GM18519 (cell line): Measurements from ENCODE around the gene CBL.

Source experiments
- ATAC-seq: cut with Tn5 transposase; IDR thresholded peaks from one replicate; pipeline ENCODE4 v1.9.1; 2021; ENCODE audit warnings: mild to moderate bottlenecking, moderate library complexity; ENCODE audit not compliant: unreplicated experiment, low FRiP score

The CBL gene

DNA sequence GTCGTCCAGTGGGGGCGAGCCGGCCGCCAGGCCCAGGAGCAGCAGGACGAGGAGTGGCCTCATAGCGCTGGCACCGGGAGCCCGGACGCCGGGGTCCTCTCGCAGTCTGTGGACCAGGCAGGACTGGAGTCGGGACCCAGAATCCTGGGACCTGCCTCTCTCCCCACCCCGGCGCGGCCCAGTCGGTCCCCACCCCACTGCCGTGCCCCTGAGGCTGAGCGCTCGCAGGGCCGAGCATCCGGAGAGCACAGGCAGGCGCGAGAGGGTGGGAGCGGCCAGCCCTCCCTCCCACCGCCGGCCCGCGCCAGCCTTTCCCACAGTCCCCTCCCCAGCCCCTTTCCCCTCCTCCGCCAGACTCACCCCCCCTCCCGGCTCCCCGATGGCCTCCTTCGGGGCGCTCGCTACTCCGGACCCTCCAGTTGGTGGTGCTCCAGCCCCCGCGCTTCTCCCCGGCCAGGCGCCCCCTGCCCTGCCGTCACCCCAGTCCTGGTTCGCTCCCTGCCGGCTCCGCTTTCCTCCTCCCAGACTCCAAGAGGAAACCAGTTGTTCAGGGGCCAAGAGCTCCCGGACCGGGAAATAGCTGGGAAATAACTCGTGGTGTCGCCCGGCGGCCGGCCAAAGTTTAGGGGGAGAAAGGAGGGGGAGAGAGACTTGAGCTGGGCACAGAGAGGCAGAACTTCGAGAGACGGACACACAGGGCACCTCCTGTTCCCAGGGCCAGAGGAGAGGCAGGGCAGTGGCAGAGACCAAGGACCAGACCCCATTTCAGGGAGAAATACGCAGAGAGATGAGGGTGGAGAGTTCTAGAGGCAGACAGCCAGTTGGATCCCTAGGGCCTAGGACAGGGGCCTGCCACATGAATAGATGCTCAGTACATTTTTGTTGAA, 134.4 kb downstream of the CBL start, which contains the start of gene C1QTNF5:
TSS of gene C1QTNF5 (minus strand) at position 549 of the 887 bp plus-strand sequence. CDS start at position 63, 486 bp downstream.
- ATAC-seq, result no peak

DNA sequence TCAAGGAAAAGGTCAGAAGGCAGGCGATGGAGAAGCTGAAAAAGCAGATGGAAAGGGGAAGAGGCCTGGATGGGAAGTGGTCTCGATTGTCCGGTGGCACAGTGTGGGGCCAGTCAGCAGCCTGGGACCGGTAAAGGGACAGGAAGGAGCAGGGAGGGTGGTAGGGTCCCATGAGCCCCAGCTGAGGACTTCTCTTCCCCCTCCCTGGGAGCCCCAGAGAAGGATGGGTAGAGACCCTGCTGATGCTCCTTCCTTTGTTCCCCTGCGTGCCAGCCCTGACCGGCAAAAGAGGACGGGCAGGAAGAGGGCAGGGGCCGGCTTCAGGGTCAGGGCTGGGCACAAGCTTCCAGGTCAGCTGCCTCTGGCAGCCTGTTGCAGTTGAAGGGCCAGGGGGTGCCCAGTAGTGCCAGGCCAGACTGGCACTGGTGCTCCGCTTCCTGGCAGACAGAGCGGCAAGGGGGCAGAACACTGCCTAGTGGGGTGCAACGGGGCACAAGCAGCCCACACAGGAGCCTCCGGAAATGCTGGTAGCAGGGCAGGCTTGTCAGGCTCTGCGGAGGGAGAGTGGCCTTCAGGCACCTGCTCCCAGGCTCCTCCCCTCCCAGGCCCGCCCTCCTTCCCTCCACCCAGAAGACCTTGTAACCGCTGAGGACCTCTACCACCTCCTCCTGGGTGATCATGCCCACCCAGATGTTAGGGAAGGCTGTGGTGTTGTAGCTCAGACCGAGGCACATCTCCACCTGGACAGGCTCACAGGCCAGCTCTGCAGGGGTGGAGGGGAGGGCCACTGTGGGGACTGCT, 135.3 kb downstream of the CBL start:
- no peak for ATAC-seq

DNA sequence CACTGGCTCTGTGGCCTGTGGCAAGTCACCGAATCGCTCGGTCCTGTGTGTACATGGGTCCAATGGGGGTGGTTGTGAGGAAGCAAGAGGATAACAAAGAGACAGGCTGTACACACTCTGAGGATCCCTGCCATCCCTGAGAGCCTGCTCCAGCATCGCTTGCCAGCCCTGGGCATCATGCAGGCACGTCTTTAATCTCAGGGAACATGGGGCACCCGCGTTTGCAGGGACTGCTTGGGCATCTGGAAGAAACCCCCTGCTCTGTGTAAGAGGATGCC, 135.8 kb downstream of the CBL start:
- no peak for ATAC-seq

DNA sequence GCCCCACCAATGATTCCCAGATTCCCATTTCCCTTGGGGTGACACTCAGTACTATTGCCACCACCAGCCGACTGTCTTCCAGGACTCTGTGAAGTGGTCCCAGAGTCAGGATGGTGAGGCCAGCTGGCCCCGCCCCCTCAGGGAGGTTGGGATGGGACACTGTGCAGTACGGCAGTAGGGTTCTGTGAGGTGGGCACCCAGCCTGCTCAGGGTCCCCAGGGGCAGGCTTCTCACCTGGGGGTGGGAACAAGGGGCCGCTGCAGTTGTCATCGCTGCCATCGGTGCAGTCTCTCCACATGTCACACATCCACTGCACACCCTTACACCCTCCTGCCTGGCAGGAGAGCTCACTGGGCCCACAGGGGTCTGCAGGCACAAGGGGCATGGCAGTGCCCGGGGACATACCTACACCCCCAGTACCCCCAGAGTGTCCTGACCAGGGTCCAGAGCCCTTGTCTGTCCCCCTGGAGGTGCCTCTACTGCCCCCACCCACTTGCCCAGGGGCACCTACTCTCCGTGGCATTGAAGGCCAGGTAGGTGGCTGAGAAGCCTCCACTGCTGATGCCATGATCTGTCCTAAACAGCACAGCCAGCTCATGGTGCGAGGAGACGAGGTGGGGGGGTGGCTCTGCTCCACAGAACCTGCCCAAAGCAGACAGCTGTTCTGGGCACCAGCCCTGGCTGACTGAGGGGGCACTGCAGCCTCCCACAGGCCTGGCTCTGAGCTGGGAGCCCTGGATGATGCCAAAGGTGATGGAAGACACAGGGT, 136.4 kb downstream of the CBL start:
- no peak for ATAC-seq

DNA sequence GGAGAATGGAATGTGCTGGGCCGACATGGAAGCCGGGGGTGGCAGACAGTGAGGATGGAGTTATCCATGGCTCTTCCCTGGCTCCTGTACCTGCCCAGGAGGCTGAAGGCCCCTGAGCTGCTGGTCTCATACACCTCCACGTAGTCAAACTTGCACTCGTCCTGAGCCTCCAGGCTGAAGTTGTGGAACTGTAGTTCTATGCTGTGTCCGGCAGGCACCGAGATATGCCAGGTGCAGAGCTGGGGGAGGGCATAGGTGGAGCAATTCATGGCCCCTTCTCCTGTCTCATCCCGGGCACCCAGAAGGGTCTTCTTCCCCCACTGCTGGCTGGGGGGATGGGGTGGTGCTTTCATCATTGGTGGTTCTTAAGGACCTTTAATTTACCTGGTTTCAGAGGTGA, 137.6 kb downstream of the CBL start:
- no peak for ATAC-seq

DNA sequence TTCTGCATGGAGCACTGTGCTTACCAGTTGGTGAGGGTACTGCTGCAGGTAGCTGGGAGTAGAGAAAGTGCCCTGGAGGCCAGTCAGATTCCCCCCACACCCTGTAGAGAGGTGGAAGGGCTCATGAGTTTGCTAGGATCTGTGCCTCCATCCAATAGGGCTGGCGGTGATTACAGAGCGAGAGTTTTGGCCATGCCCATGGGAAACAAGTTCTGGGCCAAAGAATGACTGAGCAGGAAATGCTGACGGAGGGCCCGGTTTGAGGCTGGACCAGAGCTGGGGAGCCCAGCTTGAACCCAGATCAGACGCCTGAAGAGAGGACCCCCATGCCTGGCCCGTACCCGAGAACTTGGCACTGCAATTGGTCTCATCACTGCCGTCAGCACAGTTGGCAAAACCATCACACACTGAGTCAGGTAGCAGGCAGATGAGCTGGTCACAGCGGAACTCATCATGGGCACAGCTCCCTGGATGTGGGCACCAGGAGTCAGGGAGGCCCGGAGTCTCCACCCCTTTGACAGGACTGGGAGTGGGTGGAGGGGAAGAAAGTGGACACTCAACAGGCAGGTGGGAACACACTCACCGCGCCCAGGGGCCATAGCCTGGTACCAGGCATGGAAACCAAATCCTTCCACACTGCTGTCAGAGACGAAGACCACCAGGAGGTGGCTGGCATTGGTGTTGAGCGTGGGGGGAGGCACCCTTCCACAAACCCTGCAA, 138.3 kb downstream of the CBL start:
- ATAC-seq, result no peak

DNA sequence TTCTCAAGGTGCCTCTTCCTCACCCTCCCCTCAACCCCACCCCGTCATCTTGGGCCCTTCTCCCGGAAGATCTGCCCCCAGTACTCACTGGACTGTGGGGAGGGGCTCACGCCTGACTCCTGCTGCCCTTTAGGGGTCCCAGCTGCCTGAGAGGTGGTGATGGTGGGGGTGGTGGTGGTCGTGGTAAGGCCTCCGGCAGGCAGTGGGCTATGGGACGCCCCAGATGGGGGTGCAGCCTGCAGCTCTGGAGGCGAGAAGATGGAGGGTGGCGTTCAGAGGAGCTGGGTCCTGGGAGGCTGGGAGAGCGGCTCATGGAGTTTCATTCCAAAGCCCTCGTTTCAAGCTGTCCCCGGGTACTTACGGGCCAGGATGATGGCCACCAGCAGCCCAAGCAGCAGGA, 139.5 kb downstream of the CBL start:
- ATAC-seq, result no peak

DNA sequence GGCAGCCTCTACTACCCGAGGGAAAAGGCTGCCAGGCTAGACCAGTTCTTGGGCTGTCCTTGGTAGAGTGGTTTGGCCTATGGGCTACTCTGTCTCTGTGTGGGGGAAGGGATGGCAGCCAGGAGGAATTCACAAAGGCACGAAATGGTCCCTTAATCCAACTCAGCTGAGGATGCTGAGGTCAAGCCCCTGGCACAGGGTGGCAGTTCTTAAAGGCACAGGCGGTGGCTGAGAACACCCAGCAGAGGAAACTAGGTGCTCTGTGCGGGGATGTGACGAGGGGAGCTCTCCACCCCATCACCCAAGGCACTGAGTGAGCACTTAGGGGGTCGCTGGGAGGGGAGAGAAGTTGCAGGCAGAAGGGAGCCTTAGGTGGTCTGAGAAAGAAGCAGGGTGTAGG, 140.5 kb downstream of the CBL start, which contains the start of gene MFRP:
TSS of gene MFRP (minus strand) at position 101 of the 400 bp plus-strand sequence. CDS start 192 bp downstream, outside the sequence.
- no peak for ATAC-seq

DNA sequence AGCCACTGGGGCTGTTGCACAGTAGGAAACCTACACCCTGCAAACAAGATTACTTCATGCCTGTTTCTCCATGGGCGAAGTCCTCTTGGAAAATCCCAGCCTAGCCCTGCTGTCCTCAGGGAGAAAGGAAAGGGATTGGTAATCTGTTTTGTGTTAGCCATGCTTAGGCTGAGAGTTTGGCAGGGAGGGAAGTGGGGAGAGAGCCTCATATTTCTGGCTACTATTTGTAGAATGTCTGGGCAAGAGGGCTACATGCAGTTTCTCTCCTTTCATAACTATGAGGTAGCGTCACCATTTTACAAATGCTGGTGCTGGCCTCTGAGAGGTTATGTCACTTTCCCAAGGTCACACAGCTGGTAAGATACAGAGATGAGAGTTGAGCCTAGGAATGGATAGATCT, 141.1 kb downstream of the CBL start:
- ATAC-seq, result no peak

DNA sequence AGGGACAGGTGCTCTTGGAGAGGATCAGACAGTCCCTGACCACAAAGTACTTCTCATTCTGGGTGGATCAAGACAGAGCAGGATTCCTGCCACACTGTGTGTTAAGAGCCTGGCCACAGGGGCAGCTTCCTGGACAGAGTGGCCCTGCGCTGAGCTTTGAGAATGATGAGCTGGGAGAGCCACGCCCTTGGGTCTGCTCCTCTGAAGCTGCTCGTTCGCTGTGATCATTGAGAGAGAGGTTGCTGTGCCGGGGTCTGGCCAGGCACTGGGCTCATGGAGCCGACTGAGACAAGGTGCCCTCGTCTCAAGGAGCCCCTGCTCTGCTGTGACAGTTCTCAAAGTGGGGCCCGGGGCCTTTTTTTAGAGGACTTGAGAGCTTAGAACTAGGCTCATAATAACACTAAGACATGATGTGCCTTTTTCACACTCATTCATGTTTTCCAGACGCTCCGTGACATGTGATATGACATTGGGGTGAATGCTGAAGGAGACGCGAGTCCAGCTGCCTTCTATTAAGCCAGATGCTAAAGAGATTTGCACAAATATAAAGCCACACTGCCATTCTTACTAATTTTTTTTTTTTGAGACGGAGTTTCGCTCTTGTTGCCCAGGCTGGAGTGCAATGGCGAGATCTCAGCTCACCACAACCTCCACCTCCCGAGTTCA, 141.9 kb downstream of the CBL start:
- no peak for ATAC-seq

DNA sequence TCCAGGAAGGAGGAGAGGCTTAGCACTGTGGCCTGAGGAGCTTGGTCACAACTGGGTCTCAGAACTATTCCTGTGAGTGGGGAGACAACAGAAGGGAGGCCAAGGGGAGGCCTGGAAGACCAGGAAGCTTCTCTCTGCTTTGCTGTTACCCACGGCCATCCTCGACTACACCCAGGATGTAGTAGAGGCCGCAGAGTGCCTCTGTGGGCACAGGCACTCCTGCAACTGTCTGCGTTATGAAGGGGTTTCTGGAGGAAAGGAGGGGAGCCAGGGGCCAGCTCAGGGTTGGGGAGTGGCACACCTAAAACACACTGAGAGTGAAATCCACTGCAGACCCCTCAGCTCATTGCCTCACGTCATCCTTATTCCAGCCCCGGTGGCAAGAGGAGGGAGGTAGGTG, 144.2 kb downstream of the CBL start:
- ATAC-seq, result no peak

DNA sequence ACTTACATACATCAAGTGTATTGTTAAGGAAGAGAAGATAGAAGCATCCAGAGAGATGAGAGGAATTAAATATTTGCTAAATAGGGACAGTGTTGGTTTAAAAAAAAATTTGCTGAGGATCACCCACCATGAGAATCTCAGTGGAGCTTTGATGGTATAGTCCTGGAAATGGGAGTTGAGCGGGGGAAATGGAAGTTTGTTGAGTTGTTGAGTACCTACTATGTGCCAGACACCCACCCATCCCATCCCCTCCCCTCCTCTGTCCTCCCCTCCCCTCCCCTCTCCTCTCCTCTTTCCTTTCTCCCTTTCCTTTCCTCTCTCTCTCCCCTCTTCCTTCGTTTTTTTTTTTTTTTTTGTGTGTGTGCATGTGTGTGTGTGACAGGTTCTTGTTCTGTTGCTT, 145.1 kb downstream of the CBL start:
- no peak for ATAC-seq

DNA sequence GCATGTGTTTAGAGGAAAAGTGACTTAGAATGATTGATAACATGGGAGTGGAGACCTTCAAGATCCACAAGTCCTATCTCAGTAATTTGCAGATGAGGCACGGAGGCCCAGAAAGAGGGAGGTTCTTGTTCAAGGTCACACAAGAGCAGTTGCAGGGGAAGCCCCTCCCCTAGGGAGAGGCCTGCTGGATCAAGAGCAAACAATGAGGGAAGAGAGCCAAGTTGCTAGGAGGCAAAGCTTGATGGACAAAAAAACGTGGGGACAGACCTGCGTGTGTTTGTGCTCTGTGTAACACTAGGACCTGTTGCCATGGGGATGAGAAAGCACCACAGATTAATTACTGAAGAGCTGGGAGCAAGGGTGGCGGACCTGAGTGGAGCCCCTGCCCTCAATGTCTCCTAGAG, 146.7 kb downstream of the CBL start:
- no peak for ATAC-seq

DNA sequence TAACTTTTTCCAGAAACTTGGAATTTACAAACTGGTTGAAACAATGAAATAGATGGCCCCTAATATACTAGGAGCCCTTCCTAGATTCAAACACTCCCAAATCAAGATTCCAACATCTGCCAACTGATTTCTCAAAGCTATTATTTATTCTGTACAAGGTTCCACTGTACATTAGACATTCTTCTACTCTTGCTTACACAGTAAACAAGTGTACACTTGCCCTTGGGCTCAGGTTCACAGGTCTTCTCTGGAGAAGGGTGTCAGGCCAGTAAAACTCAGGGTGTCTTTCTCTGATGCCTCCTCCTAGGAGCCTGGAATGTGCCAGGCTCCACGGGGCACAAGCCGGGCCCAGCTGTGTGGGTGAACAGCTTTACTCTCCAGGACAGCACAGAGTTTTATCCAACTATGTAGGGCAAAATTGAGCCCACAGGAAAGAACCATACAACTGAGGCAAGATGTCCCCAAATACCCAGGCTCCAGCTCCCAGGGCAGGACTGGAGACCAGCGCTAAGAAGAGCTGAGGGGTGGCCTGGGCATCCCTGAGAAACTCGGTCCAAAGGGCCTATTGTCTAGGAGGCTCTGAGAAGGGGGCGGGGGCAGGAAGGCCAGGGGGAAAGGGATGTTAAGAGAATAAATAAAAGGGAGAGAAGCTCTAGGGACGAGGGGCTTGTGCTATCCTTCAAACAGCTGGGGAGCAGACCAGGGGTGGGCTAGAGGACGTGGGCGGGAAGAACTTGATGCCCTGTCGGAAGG, 149.1 kb downstream of the CBL start:
- no peak for ATAC-seq

DNA sequence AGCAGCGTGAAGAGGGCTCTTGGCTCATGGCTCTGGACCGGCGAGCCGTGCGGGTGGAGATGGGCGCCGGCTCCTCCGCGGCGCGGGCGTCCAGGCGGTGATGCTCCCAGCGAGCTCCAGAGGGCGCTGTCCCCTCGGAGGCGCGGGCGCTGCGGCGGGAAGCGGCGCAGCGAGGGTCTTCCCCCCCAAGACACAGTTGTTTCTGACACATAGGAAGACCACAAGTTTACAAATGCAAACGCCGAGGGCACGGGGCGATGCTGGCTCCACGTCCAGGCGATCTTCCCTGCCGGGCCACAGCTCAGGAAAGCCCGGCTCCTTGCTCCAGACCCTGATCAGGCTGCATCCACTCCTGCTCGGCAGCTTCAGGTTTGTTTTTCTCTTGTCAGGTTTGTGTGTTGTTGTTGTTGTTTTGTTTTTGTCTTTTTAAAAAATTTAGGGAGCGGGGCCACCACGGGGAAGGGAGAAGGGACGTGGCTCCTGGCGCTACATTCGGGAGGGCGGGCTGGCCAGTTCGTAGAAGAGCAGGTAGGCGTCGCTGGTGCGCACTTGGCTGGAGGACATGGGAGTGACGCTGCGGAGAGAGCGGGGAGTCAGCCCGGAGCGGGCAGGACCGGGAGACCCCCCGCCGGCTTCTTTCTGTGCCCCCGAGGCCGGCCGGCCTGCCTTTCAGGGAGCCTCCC, 150.4 kb downstream of the CBL start:
- no peak for ATAC-seq

DNA sequence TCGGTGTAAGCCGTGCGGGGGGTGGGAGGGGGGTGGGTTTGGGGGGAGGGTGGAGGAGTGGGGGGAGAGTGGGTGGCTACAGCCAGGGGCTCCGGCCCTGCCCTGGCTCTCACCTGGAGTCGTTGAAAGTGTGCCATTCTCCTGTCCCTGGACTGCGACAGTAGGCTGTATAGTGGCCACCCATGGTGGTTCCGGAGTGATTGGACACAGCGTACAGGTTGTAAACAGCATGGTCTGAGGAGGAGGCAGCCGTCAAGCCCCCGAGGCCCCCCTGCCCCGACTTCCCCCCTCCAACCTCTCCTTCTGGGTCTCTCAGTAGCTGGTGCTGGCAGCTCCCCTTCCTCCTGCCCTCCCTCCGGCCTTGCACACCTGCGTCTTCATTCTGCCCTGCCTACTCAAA, 150.9 kb downstream of the CBL start:
- ATAC-seq, result no peak
